HepG2 (cell line): Measurements from ENCODE around the gene MTM1. TPM values are rescaled to one million over a fixed set of nuclear protein-coding genes. Genes with fewer than 3 reads are reported as not detected.
A peak's percentile ranks its signal among the peaks of the same experiment; 100 is the strongest.

Source experiments
- ATF2 ChIP-seq: sonication (generic); formaldehyde crosslinking; IDR thresholded peaks from 2 replicates; pipeline ENCODE4 v1.4.0; 2020; ENCODE audit warnings: missing genetic modification reagents
- ESRRA ChIP-seq: sonication (generic); formaldehyde crosslinking; IDR thresholded peaks from 2 replicates; pipeline ENCODE4 v1.5.1; 2020; ENCODE audit warnings: mild to moderate bottlenecking, low read depth, missing genetic modification reagents
- FOSL2 ChIP-seq: sonication (generic); formaldehyde crosslinking; IDR thresholded peaks from 2 replicates; pipeline ENCODE4 v1.4.0; 2020; ENCODE audit warnings: missing genetic modification reagents
- HDAC1 ChIP-seq: sonication (generic); formaldehyde crosslinking; IDR thresholded peaks from 2 replicates; pipeline ENCODE4 v1.5.1; 2020; ENCODE audit warnings: mild to moderate bottlenecking, missing genetic modification reagents
- HOXA3 ChIP-seq: sonication (generic); formaldehyde crosslinking; IDR thresholded peaks from 2 replicates; pipeline ENCODE4 v1.5.0; 2020; ENCODE audit warnings: missing genetic modification reagents
- ISX ChIP-seq: sonication (generic); formaldehyde crosslinking; conservative IDR thresholded peaks from 2 replicates; pipeline ENCODE4 v1.5.0; 2020; ENCODE audit warnings: missing genetic modification reagents
- JARID2 ChIP-seq: sonication (generic); formaldehyde crosslinking; IDR thresholded peaks from 2 replicates; pipeline ENCODE4 v1.8.1; 2023; ENCODE audit warnings: missing genetic modification reagents, inconsistent platforms; ENCODE audit not compliant: insufficient replicate concordance
- NBN ChIP-seq: fragments of 450-650 bp; conservative IDR thresholded peaks from 2 replicates; pipeline ENCODE4 v1.6.1; 2017
- RAD21 ChIP-seq: fragments of 450-650 bp; formaldehyde crosslinking; IDR thresholded peaks from 2 replicates; pipeline ENCODE4 v1.5.0; 2020; ENCODE audit warnings: mild to moderate bottlenecking
- RFX3 ChIP-seq: IDR thresholded peaks from 2 replicates; pipeline ENCODE4 v1.6.1; 2016; ENCODE audit warnings: missing biosample characterization, missing genetic modification reagents
- SMYD3 ChIP-seq: sonication (generic); formaldehyde crosslinking; IDR thresholded peaks from 2 replicates; pipeline ENCODE4 v1.8.1; 2023; ENCODE audit warnings: mild to moderate bottlenecking, missing genetic modification reagents
- TAF15 ChIP-seq: fragments of 200-400 bp; formaldehyde crosslinking; IDR thresholded peaks from one replicate; pipeline ENCODE4 v1.6.1; 2018; ENCODE audit warnings: mild to moderate bottlenecking, low read depth, low read length; ENCODE audit not compliant: poor library complexity, severe bottlenecking
- TRIM22 ChIP-seq: fragments of 450-650 bp; IDR thresholded peaks from 2 replicates; pipeline ENCODE4 v1.6.1; 2017
- ZBTB4 ChIP-seq: sonication (generic); formaldehyde crosslinking; IDR thresholded peaks from 2 replicates; pipeline ENCODE4 v1.4.0; 2020; ENCODE audit warnings: missing genetic modification reagents, mild to moderate bottlenecking, borderline replicate concordance
- ZBTB49 ChIP-seq: sonication (generic); formaldehyde crosslinking; IDR thresholded peaks from 2 replicates; pipeline ENCODE4 v1.4.0; 2020; ENCODE audit warnings: missing genetic modification reagents, borderline replicate concordance
- ZC3H13 ChIP-seq: sonication (generic); formaldehyde crosslinking; IDR thresholded peaks from 2 replicates; pipeline ENCODE4 v1.8.1; 2023; ENCODE audit warnings: mild to moderate bottlenecking, missing genetic modification reagents, moderate library complexity
- ZNF33B ChIP-seq: sonication (generic); formaldehyde crosslinking; IDR thresholded peaks from 2 replicates; pipeline ENCODE4 v1.5.1; 2020; ENCODE audit warnings: mild to moderate bottlenecking, missing genetic modification reagents
- ZNF577 ChIP-seq: sonication (generic); formaldehyde crosslinking; IDR thresholded peaks from 2 replicates; pipeline ENCODE4 v1.4.0; 2020; ENCODE audit warnings: mild to moderate bottlenecking, low read depth, missing genetic modification reagents, borderline replicate concordance
- ZNF639 ChIP-seq: conservative IDR thresholded peaks from 2 replicates; pipeline ENCODE4 v1.6.1; 2018; ENCODE audit warnings: missing genetic modification reagents
- ZNF879 ChIP-seq: sonication (generic); formaldehyde crosslinking; IDR thresholded peaks from 2 replicates; pipeline ENCODE4 v1.8.1; 2023; ENCODE audit warnings: missing genetic modification reagents
- polyA plus RNA-seq, 8 experiments: library from polyadenylated mRNA; depleted of rRNA in 3 of 8; stranded (reverse) in 7 of 8; unstranded in 1 of 8; fragments of >200 nt; fragmentation: Illumina TruSeq in 4 of 8; extraction: Trizol in 4 of 8; gene quantifications; 2 replicates each; pipeline versions ENCODE4 v1.2.1 to v1.2.3, GENCODE V29; 2011 to 2016; ENCODE audit warnings: low read depth in 4 of 8, missing spikeins in 1 of 8, mixed read lengths in 1 of 8; ENCODE audit not compliant: insufficient read depth in 1 of 8
- total RNA-seq, 5 experiments: library from RNA; depleted of rRNA; stranded (reverse); fragments of >200 nt; fragmentation: Illumina TruSeq; extraction: Trizol; gene quantifications; 2 replicates each; pipeline ENCODE4 v1.2.3, GENCODE V29; 2016; ENCODE audit warnings: low read depth in 1 of 5

MTM1 gene
- total and polyA plus RNA-seq, 2 of the 13 experiments (the other 11 are each of a cell fraction or from before 2014, with no cell fraction given), result 12.0 to 15.2 TPM

- TF ChIP-seq SMYD3 (no peak), TRIM22 (no peak), ZNF639 (CRISPR knock-in tag) (no peak), ESRRA (CRISPR knock-in tag) (no peak), ZNF577 (no peak), RFX3 (CRISPR knock-in tag) (no peak), NBN (no peak), ZC3H13 (CRISPR knock-in tag) (no peak), FOSL2 (CRISPR knock-in tag) (peak; percentile 55), HDAC1 (CRISPR knock-in tag) (no peak), ZBTB49 (CRISPR knock-in tag) (no peak), HOXA3 (peak; percentile 25; the same call in 1 of the 2 replicates), ZBTB4 (CRISPR knock-in tag) (no peak), JARID2 (CRISPR knock-in tag) (no peak), ZNF33B (CRISPR knock-in tag) (no peak), ATF2 (CRISPR knock-in tag) (no peak), TAF15 (no peak), ZNF879 (no peak), RAD21 (CRISPR knock-in tag) (0 out of 2 replicates have a peak, but pooled peaks have one; percentile 15), ISX (CRISPR knock-in tag) (no peak)
Measured at GRCh38 chrX:150570512-150570911, 2.1 kb downstream of the MTM1 start (continued).
